HEK293T (cell line): ENCODE results near the gene DMAP1.

ENCODE experiments used
- FOXK2 ChIP-seq: fragments of 450-650 bp; IDR thresholded peaks from 2 replicates; pipeline ENCODE4 v1.6.1; 2016; ENCODE audit warnings: mild to moderate bottlenecking
- HDGF ChIP-seq: fragments of 450-650 bp; IDR thresholded peaks from 2 replicates; pipeline ENCODE4 v1.6.1; 2017; ENCODE audit warnings: antibody characterized with exemption, borderline replicate concordance
- L3MBTL2 ChIP-seq: fragments of 450-650 bp; conservative IDR thresholded peaks from 2 replicates; pipeline ENCODE4 v1.6.1; 2016; ENCODE audit warnings: mild to moderate bottlenecking
- NFRKB ChIP-seq: fragments of 450-650 bp; IDR thresholded peaks from 2 replicates; pipeline ENCODE4 v1.6.1; 2016; ENCODE audit warnings: mild to moderate bottlenecking, moderate library complexity

GRCh38 chr1:44244986-44245385 lies 31.7 kb downstream of the DMAP1 start:
- TF ChIP-seq NFRKB (no peak), L3MBTL2 (no peak), FOXK2 (no peak), HDGF (no peak)
